Urinary bladder (tissue), 4 donors: ENCODE data around the gene MYCL. TPM values are rescaled to one million over a fixed set of nuclear protein-coding genes. Genes with fewer than 3 reads are reported as not detected.
"Not testable (repeated sequence)": the region's sequence is repeated elsewhere in the genome, so short reads cannot be mapped to it uniquely, and the experiment has no call there.

Experiments
- DNase-seq: peaks from one replicate; pipeline ENCODE4 v3.0.0-alpha.2; 2015; ENCODE audit errors: extremely low spot score
- H3K27ac ChIP-seq: one replicate; pipeline ENCODE4 v1.5.1; 2013; ENCODE audit warnings: low read depth, mild to moderate bottlenecking, moderate library complexity
- H3K36me3 ChIP-seq: one replicate; pipeline ENCODE4 v1.6.1; 2013; ENCODE audit warnings: mild to moderate bottlenecking, moderate library complexity; ENCODE audit not compliant: insufficient read depth
- H3K4me1 ChIP-seq: one replicate; pipeline ENCODE4 v1.6.1; 2013; ENCODE audit warnings: mild to moderate bottlenecking, moderate library complexity; ENCODE audit not compliant: insufficient read depth
- H3K4me3 ChIP-seq: one replicate; pipeline ENCODE4 v1.5.1; 2013; ENCODE audit warnings: low read depth, low read length
- WGBS: extraction: QIAGEN DNeasy Blood & Tissue Kit; methylation state at CpG from one replicate; pipeline ENCODE4 v1.1.7; 2013; 5-methylcytosine and 5-hydroxymethylcytosine counted together
- polyA plus RNA-seq: library from polyadenylated mRNA; stranded (reverse); fragments of 200-250 nt; gene quantifications from one replicate; pipeline ENCODE4 v1.2.3, GENCODE V29; 2013
- total RNA-seq: library from RNA; depleted of rRNA; stranded (reverse); fragments of >200 nt; gene quantifications from one replicate; pipeline ENCODE4 v1.2.3, GENCODE V29; 2014
- donor health status: healthy with polysubstance abuse.
- donor health status: healthy.

The MYCL gene
- total and polyA plus RNA-seq, 2 donors: 5.5 to 35.1 TPM

- no peak for DNase-seq
- 100% methylated on average over 1 of the region's 1 CpG for WGBS
Measured at GRCh38 chr1:39890880-39891279, 10.8 kb downstream of the MYCL start.

DNA sequence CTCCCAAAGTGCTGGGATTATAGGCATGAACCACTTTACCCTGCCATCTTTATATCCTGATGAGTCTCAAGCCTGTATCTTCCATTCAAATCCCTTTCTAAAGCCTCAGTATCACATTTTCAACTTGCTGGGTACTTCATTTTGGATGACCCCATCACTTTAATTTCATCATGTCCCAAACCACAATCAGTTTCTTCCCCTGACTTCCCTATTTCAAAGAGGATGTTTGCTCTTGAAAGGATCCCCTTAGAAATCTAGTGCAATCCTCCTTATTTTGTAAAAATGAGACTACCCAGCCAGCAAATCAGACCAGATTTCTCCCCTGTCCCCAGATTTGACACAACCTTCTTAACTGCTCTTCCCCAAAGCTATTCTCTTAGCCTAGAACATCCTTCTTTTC, 11.4 kb downstream of the MYCL start:
- no peaks in the 10 kb centered on the region for H3K4me1 ChIP-seq
- no peak overlapping the region for H3K27ac ChIP-seq
- H3K4me3 ChIP-seq: no peak overlapping the region
- DNase-seq: no peak
- H3K36me3 ChIP-seq: no peaks in the 10 kb centered on the region

More at GRCh38 chr1:39890880-39891279, 10.8 kb downstream of the MYCL start:
- no peak overlapping the region for H3K4me3 ChIP-seq
- H3K4me1 ChIP-seq: no peaks in the 10 kb centered on the region
- H3K27ac ChIP-seq: no peak overlapping the region
- no peaks in the 10 kb centered on the region for H3K36me3 ChIP-seq

DNA sequence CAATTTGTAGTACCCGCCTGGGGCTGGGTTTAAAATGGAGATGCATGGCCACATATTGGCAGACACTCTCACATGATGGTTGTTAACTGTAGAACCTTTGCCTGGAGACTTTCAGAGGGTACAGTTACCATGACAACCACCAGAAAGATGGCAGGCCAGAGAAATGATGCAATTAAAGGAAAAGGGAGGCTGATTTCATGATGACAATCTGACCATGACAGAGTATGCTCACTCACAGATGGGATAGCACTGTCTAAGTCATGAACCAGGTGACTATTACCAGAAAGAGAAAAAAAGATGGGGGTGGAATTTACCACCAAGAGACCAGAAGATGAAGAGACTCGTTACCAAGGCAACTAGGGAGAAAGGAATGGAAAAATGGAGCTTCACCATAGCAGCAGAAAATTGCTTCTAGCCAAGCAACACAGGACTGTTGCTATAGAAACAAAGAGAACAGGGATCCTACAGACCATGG, 14.9 kb downstream of the MYCL start:
- 82% methylated on average over 2 of the region's 2 CpGs for WGBS
- Histone ChIP-seq H3K36me3 (no peaks in the 10 kb centered on the region), H3K4me1 (no peaks in the 10 kb centered on the region), H3K27ac (no peak overlapping the region), H3K4me3 (no peak overlapping the region)
- DNase-seq: no peak

GRCh38 chr1:39885516-39885915, 16.2 kb downstream of the MYCL start:
- Histone ChIP-seq H3K4me3 (no peak overlapping the region), H3K27ac (no peak overlapping the region), H3K36me3 (no peaks in the 10 kb centered on the region), H3K4me1 (no peaks in the 10 kb centered on the region)
- DNase-seq: no peak
- 82% methylated on average over 5 of the region's 5 CpGs for WGBS

DNA sequence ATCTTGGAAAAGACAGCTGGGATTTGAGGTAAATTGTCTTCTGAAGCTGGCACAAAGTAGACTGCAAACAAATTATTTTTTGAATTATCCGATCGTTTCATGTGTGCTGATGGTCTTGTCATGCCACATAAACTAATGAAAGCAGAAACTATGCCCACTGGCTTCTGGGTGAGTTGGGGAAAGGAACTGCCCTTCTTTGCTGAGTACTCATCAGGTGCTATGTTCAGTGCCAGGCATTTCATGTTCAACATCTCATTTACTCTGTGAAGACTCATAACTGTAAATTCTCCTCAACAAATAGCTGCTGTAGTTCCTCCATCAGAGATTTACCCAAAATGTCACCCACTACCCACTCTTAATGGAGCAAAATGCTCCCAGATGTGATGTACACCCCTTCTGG, 19.6 kb downstream of the MYCL start:
- WGBS: 44% methylated on average over 2 of the region's 2 CpGs
- H3K27ac ChIP-seq: no peak overlapping the region
- no peak for DNase-seq
- H3K36me3 ChIP-seq: no peaks in the 10 kb centered on the region
- peak overlapping the region; percentile 95 for H3K4me3 ChIP-seq
- H3K4me1 ChIP-seq: no peaks in the 10 kb centered on the region

- no peak overlapping the region for H3K27ac ChIP-seq
- H3K4me3 ChIP-seq: no peak overlapping the region
- H3K4me1 ChIP-seq: no peaks in the 10 kb centered on the region
- DNase-seq: no peak
- WGBS: 59% methylated on average over 2 of the region's 2 CpGs
- no peaks in the 10 kb centered on the region for H3K36me3 ChIP-seq
Measured at GRCh38 chr1:39877980-39878956, 23.4 kb downstream of the MYCL start.

GRCh38 chr1:39877231-39877778, 24.4 kb downstream of the MYCL start:
- no peak overlapping the region for H3K27ac ChIP-seq
- no peaks in the 10 kb centered on the region for H3K4me1 ChIP-seq
- no peak for DNase-seq
- H3K36me3 ChIP-seq: no peaks in the 10 kb centered on the region
- 65% methylated on average over 5 of the region's 5 CpGs for WGBS
- no peak overlapping the region for H3K4me3 ChIP-seq

DNA sequence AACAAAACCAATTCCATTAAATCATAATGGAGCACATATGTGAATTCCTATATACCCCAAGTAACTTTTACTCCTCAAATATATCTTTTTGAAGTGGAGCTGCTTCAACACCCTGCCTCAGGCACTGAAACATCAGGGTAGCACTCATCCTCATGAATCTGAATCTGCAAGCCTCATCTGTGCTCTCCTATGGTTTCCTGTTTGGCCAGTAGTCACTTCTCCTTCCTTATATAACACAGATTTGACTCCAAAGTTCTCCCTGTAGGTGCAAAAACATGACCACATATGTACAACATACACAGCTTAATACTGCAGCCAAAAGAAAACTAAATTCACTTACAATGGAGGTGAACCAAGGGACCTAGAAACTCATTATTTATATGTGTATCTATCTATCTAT, 25.6 kb downstream of the MYCL start:
- Histone ChIP-seq H3K36me3 (no peaks in the 10 kb centered on the region), H3K27ac (no peak overlapping the region), H3K4me1 (no peaks in the 10 kb centered on the region), H3K4me3 (no peak overlapping the region)
- DNase-seq: no peak

DNA sequence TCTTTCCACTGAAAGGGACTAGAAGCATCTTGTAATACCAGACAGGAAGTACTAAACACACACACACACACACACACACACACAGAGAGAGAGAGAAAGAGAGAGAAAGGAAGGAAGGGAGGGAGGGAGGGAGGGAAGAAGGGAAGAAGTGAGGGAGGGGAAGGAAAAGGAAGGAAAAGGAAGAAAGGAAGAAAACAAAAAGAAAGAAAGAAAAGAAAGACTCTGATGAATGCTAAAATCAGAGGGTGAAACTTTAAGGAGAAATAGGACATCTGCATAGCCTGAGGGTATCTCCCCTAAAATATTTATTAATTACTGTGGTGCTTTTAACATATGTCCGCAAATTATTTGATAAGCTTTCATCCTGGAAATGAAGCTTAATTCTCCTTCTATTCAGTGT, 29.0 kb downstream of the MYCL start:
- H3K27ac ChIP-seq: no peak overlapping the region
- no peaks in the 10 kb centered on the region for H3K36me3 ChIP-seq
- no peak for DNase-seq
- H3K4me1 ChIP-seq: no peaks in the 10 kb centered on the region
- 95% methylated on average over 1 of the region's 1 CpG for WGBS
- no peak overlapping the region for H3K4me3 ChIP-seq

DNA sequence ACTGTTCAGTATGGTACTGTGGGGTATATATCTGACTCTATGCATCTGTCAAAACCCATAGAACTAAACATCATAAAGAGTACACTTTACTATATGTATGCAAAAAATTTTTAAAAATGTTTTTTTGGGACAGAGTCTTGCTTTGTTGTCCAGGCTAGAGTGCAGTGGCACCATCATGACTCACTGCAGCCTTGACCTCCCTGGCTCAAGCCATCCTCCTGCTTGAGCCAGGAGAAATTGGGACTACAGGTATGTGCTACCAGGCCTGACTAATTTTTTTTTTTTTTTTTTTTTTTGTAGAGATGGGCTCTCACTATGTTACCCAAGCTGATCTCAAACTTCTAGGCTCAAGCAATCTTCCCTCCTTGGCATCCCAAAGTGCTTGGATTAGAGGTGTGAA, 29.9 kb downstream of the MYCL start:
- H3K27ac ChIP-seq: no peak overlapping the region

DNA sequence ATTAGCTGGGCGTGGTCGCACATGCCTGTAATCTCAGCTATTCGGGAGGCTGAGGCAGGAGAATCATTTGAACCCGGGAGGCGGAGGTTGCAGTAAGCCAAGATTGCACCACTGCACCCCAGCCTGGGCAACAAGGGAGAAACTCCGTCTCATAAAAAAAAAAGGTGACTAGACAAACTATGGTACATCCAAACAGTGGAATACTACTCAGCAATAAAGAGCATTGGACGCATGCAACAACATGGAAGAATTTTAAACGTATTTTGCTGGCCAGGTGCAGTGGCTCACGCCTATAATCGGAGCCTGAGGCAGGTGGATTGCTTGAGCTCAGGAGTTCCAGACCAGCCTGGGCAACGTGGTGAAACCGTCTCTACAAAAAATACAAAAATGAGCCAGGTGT, 30.7 kb downstream of the MYCL start:
- not testable (repeated sequence) for DNase-seq, H3K4me3 ChIP-seq, H3K36me3 ChIP-seq, H3K4me1 ChIP-seq, H3K27ac ChIP-seq
- 98% methylated on average over 12 of the region's 12 CpGs for WGBS

More for the DNA sequence above, 29.9 kb downstream of the MYCL start:
- H3K36me3 ChIP-seq: no peaks in the 10 kb centered on the region
- no peak for DNase-seq
- H3K4me1 ChIP-seq: no peaks in the 10 kb centered on the region
- H3K4me3 ChIP-seq: no peak overlapping the region

DNA sequence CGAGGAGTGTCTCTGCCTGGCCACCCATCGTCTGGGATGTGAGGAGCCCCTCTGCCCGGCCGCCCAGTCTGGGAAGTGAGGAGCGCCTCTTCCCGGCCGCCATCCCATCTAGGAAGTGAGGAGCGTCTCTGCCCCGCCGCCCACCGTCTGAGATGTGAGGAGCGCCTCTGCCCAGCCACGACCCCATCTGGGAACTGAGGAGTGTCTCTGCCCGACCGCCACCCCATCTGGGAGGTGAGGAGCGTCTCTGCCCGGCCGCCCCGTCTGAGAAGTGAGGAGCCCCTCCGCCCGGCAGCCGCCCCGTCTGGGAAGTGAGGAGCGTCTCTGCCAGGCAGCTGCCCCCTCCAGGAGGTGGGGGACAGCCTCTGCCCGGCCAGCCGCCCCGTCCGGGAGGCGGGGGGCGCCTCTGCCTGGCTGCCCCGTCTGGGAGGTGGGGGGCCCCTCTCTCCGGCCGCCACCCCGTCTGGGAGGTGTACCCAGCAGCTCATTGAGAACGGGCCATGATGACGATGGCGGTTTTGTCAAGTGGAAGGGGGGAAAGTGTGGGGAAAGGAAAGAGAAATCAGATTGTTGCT, 32.1 kb downstream of the MYCL start:
- not testable (repeated sequence) for DNase-seq, H3K27ac ChIP-seq
- 96% methylated on average over 37 of the region's 37 CpGs for WGBS

DNA sequence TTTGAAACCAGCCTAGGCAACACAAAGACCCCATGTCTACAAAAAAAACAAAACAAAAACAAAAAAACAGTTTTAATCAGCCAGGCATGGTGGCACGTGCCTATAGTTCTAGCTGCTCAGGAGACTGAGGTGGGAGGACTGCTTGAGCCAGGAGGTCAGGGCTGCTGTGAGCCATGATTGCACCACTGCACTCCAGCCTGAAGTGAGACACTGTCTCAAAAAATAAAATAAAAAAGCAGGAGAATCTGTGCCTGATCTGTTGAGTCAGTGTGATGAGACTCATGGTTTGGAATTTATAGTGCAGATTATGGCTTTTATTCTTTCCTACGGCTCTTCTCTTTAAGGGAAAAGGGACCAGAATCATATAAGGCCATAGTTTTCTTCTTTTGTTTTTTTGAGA, 35.0 kb downstream of the MYCL start:
- WGBS: 75% methylated on average over 2 of the region's 2 CpGs
- Histone ChIP-seq H3K27ac (no peak overlapping the region), H3K4me3 (no peak overlapping the region), H3K4me1 (no peaks in the 10 kb centered on the region), H3K36me3 (no peaks in the 10 kb centered on the region)
- DNase-seq: no peak

More for the DNA sequence above, 32.1 kb downstream of the MYCL start:
- H3K4me3 ChIP-seq, H3K36me3 ChIP-seq, H3K4me1 ChIP-seq: not testable (repeated sequence)

GRCh38 chr1:39865762-39866161, 36.0 kb downstream of the MYCL start:
- Histone ChIP-seq H3K4me1 (no peaks in the 10 kb centered on the region), H3K27ac (no peak overlapping the region), H3K4me3 (no peak overlapping the region), H3K36me3 (no peaks in the 10 kb centered on the region)
- no peak for DNase-seq
- 95% methylated on average over 1 of the region's 1 CpG for WGBS
